HG03280 (cell line): Measurements from ENCODE around the gene KRT27.
"Not testable (repeated sequence)": the region's sequence is repeated elsewhere in the genome, so short reads cannot be mapped to it uniquely, and the experiment has no call there.

ENCODE experiments used
- ATAC-seq: cut with Tn5 transposase; IDR thresholded peaks from one replicate; pipeline ENCODE4 v1.9.1; 2021; ENCODE audit warnings: mild to moderate bottlenecking, moderate library complexity; ENCODE audit not compliant: unreplicated experiment

The KRT27 gene

DNA sequence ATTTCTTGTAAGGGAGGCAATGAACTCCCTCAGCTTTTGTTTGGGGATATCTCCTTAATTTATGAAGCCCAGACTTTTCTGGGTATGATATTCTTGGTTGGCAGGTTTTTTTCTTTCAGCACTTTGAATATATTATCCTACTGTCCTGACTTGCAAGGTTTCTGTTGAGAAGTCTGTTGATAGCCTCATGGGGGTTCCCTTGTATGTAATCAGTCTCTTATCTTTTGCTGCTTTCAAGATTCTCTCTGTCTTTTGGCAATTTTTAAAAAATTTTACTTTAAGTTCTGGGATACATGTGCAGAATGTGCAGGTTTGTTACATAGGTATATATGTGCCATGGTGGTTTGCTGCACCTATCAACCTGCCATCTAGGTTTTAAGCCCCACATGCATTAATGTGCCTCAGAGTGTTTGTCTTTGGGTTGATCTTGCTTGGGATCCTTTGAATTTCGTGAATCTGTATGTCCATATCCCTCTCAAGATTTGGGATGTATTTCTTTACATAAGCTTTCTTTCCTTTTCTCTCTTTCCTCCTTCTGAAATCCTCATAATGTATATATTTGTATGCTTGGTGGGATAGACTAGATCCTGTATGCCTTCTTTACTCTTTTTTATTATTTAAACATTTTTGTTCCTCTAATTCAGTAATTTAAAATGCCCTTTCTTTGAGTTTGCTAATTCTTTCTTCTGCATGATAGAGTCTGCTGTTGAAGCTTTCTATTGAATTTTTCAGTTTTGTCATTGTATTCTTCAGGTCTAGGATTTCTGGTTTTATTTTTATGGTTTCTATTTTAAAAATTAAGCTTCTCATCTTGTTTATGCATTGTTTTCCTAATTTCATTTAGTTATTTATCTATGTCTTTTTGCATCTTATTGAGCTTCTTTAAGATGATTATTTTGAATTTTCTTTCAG, 22.0 kb downstream of the KRT27 start:
- ATAC-seq, result no peak

DNA sequence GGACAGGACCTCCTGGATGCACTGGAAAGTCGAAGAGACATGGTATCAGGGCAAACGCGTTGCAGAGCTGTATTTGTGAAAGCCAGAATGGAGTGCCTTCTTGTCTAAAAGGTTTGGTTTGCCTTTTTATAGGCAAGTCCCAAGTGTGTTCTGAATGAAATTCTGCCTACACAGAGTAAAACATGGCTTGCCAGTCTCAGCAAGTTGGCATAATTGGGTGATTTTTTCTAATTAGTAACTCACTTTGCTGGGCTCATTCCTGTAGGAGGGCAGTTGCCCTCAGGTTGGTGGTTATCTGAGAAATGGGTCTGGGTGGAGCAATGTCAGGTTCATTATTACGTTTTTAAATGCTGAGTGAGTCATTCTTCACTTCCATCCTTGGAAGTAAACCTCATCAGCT, 27.1 kb downstream of the KRT27 start, which contains the start of gene KRT25:
TSS of gene KRT25 (minus strand) at position 101 of the 400 bp plus-strand sequence. CDS start at position 41, 60 bp downstream.
- ATAC-seq, result no peak

DNA sequence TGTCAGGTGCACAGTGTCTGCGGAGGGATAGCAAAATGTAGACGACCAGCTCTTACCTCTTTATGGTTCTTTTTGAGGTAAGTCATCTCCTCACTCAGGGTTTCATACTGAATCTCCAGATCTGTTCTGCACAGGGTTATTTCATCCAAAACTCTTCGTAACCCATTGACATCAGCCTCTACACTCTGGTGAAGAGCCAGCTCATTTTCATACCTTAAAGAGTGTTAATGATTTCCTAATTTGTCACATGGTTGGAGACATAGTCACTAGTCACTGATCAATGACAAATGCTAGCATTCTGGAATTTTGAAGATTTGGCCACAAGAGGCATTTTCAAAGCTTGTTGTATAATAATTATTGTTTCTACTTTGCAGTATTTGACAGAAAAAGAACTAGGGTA, 28.5 kb downstream of the KRT27 start:
- ATAC-seq, result no peak

DNA sequence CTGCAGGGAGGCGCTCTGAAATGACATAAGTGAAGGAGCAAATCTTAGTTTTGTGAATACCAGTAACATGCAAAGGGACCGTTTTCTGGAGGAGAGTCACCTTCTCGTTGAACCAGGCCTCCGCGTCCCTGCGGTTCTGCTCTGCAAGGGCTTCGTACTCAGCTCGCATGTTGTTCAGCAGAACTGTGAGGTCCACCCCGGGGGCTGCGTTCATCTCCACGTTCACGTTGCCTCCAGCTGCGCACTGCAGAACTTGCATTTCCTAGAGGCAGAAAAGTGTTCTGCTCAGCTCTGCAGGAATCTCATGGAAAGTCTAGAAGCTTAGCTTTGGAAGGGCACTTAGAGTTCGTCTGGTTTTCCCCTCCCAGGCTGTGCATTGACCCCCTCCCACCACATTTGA, 31.3 kb downstream of the KRT27 start:
- ATAC-seq, result no peak

DNA sequence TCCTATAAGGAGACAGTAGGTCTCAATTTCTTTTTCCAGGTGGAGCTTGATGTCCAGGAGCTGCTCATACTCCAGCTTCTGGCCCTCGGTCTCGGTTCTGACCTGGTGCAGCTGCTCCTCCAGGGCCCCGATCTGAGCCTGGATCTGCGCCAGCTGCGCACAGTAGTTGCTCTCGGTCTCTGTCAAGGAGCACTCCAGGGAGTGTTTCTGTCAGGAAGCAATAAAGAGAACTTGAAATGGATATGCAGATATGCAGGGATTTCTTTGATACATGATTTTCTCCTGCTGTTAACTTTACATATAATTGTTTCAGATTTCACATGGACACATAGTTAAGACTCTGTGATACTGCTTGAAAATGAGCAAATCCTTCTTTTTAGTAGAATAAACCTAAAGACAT, 32.0 kb downstream of the KRT27 start:
- no peak for ATAC-seq

DNA sequence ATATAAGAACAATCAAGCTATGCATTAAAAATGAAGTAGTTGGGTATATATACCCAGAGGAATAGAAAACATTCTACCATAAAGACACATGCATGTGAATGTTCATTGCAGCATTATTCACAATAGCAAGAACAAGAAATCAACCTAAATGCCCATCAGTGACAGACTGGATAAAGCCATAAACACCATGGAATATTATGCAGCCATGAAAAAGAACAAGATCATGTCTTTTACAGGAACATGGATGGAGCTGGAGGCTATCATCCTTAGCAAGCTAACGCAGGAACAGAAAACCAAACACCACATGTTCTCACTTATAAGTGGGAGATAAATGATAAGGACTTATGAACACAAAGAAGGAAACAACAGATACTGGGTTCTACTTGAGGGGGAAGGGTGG, 33.7 kb downstream of the KRT27 start:
- ATAC-seq, result not testable (repeated sequence)

DNA sequence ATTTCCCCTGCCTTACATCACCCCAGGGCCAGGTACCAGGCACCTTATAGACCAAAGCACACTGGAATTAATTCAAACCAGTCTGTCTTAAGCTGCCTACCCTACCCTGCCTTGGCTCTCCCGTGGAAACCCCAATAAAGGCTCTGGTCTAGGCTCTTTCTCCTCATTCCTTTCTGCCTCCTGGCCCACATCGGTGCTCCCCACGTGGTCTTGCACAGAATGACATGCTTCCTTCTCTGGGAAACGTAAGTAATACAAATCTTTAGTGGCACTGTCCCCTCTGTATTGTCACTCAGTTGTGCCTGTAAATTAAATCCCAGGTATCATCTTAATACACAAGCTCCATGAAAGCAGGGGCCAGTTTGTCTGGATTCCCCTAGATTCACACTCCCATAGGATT, 43.8 kb downstream of the KRT27 start:
- ATAC-seq, result no peak

DNA sequence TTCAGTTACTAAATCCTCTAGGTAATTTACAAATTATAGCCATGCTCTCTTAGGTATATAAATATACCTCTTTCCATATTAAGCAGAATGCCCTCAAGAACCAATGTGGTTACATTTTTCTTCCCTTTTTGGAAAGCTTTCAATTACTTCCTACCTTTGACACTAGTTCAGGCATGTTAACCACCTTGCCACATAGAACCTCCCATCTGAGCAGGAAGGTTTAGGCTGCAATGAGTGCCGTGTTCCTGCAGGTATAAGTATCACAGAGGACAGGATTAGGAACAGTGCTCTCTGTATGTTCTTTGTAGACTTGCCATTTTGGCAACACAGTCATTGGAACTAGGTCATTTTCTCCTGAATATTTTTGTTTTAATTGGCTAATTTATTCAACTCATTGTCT, 47.3 kb downstream of the KRT27 start:
- no peak for ATAC-seq

DNA sequence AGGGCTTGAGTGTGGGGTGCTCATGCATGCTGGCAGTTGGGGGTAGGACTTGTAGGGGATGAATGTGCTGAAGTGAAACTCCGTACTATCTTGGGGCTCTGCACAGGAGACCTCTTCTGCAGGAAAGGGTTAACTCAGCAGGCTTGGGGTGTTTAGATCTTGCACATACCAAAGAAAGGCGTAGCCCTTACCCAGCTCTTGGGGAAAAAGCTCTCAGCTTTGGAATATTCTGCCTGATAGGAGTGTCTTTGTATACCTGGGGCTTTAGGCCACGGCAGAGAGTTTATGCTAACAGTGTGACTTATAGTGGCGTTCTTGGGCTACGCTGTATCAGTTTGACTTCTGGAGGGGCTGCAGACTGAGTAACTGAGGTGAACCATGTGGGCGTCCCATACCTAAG, 48.3 kb downstream of the KRT27 start:
- no peak for ATAC-seq

DNA sequence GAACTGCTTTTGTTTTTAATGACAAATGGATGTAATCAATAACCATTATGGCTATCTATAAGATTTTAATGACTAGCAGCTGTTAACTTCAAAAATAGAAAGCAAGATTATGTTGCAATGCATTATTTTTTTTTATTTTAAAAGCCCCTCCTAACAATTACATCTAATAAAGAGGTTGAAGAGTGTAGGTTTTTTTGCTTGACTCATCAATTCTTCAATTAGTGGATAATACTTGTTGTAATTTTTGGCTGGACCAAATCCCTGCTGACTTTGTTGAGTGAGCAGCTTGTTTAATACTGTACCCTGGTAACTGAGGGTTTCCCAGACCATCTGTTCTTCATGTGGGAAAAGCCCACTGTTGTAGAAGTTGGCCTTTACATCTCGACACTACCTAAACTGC, 51.4 kb downstream of the KRT27 start:
- no peak for ATAC-seq

DNA sequence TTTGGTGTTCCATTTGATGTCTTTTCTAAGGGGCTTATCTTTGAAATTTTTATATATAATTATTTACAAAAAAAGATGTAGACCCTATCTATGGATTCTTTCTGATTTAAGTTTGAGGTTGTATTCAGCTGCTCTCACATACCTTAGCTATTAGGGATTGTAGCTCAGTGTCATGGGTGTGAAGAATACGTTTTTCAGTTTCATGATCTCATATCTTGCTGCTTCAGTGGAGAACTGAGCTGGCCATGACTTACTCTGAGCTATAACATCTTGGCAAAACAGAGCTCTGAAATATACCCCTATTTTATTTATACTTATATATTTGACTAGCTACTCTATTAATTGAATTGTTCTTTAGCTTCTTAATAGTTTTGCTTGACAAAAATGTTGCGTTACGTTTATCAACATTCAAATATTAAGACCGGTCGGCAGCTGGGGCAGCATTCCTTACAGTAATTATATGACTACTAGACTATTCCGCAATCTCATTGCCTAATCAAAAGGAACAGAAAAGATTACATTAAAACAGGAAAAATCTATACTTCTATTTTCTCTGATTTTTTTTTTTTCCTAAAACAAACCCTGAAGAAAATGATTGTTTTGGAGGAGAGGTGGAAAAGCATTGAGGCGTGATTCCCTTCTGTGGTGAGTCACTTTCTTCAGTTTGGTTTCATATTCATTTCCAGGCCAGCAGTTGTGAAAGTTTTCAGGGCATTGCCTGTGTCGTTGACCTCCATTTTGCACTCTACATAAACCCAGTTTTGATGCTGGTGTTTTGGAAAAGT, 54.7 kb downstream of the KRT27 start:
- no peak for ATAC-seq

DNA sequence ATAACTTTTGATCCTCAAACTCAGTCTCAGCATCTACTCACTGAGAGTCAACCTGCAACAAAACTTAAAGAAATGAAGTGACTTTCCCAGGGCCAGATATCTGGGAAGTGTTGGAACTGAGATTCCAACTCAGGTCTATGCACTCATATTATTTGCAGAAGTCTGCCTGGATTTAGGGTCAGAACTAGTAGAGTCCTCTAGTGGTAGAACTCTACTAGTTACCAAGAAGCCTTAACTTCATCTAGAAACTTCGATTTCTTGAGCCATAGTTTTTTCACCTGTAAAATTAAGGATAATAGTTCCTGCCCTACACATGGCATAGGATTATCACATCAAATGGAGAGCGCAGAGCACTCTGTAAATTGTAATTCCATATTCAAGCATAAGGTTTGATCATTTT, 55.4 kb downstream of the KRT27 start:
- ATAC-seq, result no peak
